Body of pancreas (tissue), 4 donors: ENCODE data around the gene BRAF. TPM values are rescaled to one million over a fixed set of nuclear protein-coding genes. Genes with fewer than 3 reads are reported as not detected.

ENCODE experiments used
- ATAC-seq: fragments of 150-250 bp; one replicate; pipeline ENCODE4 v1.9.1; 2016
- DNase-seq, 4 donors: peaks; one replicate each; pipeline ENCODE4 v3.0.0-alpha.2; 2019
- H3K27ac ChIP-seq, 4 donors: fragments of 200-600 bp; sonication (generic); 1 replicate in 3 of 4; 2 replicates in 1 of 4; pipeline versions ENCODE4 v1.5.1 to v1.6.1; 2016 to 2019; ENCODE audit warnings: mild to moderate bottlenecking in 1 of 4, mixed read lengths in 1 of 4, moderate library complexity in 1 of 4
- H3K27me3 ChIP-seq, 2 donors: fragments of 200-600 bp; sonication (generic); one replicate each; pipeline ENCODE4 v1.6.0; 2016; ENCODE audit warnings: mild to moderate bottlenecking in 1 of 2
- H3K36me3 ChIP-seq, 2 donors: fragments of 200-600 bp; sonication (generic); replicated peaks in 1 of 2; 2 replicates each; pipeline ENCODE4 v1.5.1; 2016; ENCODE audit warnings: low read depth in 2 of 2; ENCODE audit not compliant: insufficient read depth in 1 of 2
- H3K4me1 ChIP-seq: fragments of 200-600 bp; sonication (generic); one replicate; pipeline ENCODE4 v1.6.0; 2016
- H3K4me3 ChIP-seq, 2 donors: fragments of 200-600 bp; sonication (generic); 1 replicate in 1 of 2; 2 replicates in 1 of 2; pipeline ENCODE4 v1.5.1; 2016 to 2019
- H3K9me3 ChIP-seq, 3 donors: fragments of 200-600 bp; sonication (generic); 1 replicate in 2 of 3; 2 replicates in 1 of 3; pipeline ENCODE4 v1.5.1; 2016
- POLR2A ChIP-seq, 3 donors: fragments of 450-650 bp; IDR thresholded peaks; one replicate each; pipeline ENCODE4 v1.6.1; 2016; ENCODE audit warnings: antibody characterized with exemption in 3 of 3, mild to moderate bottlenecking in 2 of 3
- WGBS, 2 donors: methylation state at CpG; one replicate each; pipeline ENCODE4 v1.1.5; 2017; 5-methylcytosine and 5-hydroxymethylcytosine counted together
- intact Hi-C: fragments of 100-400 bp; cut with DNase I; formaldehyde crosslinking; loops from one replicate; pipeline ENCODE4 v1.15.1; 2023
- total RNA-seq, 2 donors: library from RNA; depleted of rRNA; stranded (reverse); fragments of >200 nt; gene quantifications; one replicate each; pipeline ENCODE4 v1.1.0, GENCODE V29; 2016
- TF ChIP-seq, protein P1 (sequence below), 7 experiments: fragments of 450-650 bp in 4 of 7; fragments of 200-600 bp in 3 of 7; sonication (generic) in 3 of 7; IDR thresholded peaks; one replicate each; pipeline ENCODE4 v1.5.1; 2016 to 2019; ENCODE audit warnings: antibody characterized with exemption in 7 of 7

BRAF gene
- total RNA-seq, 2 donors from 2014 or later = 41.9 to 51.1 TPM

DNA sequence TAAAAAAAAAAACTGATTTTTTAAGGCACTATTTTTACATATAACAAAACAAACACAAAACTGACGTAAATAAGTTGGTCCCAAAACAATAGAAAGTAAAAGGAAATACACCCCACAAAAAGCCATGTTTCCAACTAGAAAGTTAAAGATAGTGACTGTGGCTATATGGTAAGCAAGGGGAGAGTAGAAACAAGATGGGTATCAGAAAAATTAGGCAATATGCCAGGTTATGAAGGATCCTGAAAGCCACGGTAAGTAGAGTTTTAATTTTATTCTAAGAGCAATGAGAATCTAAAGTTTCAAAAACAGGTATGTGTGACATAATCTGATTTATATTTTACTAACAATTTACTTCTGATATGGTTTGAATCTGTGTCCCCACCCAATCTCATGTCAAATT lies 61.5 kb downstream of the BRAF start:
- ATAC-seq = no peak

DNA sequence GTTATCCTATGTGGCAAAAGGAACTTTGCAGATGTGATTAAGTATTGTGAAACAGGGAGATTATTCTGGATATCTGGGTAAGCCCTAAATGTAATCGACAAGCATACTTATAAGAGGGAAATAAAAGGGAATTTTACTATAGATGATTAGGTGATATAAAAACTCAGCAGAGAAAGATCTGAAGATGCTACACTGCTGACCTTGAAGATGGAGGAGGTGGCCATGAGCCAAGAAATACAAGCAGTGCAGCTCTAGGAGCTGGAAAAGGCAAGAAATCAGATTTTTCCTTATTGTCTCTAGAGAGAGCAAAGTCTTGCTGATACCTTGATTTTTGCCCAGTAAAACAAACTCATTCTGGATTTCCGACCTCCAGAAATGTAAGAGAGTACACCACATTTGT lies 67.7 kb downstream of the BRAF start:
- ATAC-seq (no peak), DNase-seq (no peak)
- H3K27ac ChIP-seq = no peak overlapping the region
- 78 to 81% methylated on average over 2 of the region's 2 CpGs for WGBS, 2 donors
- TF ChIP-seq, protein P1, sequence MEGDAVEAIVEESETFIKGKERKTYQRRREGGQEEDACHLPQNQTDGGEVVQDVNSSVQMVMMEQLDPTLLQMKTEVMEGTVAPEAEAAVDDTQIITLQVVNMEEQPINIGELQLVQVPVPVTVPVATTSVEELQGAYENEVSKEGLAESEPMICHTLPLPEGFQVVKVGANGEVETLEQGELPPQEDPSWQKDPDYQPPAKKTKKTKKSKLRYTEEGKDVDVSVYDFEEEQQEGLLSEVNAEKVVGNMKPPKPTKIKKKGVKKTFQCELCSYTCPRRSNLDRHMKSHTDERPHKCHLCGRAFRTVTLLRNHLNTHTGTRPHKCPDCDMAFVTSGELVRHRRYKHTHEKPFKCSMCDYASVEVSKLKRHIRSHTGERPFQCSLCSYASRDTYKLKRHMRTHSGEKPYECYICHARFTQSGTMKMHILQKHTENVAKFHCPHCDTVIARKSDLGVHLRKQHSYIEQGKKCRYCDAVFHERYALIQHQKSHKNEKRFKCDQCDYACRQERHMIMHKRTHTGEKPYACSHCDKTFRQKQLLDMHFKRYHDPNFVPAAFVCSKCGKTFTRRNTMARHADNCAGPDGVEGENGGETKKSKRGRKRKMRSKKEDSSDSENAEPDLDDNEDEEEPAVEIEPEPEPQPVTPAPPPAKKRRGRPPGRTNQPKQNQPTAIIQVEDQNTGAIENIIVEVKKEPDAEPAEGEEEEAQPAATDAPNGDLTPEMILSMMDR (IDR thresholded peaks at IDR 0.05) = no peak
- TF ChIP-seq POLR2A (IDR thresholded peaks at IDR 0.05) = no peak
- H3K4me1 ChIP-seq = no peaks in the 10 kb centered on the region
- no peaks in the 10 kb centered on the region for H3K27me3 ChIP-seq
- no peaks in the 10 kb centered on the region for H3K36me3 ChIP-seq
- no peak overlapping the region for H3K4me3 ChIP-seq
- H3K9me3 ChIP-seq = no peaks in the 10 kb centered on the region
- intact Hi-C loops = no loop called here

More for the DNA sequence above, 61.5 kb downstream of the BRAF start:
- no peak for DNase-seq
- H3K27ac ChIP-seq = no peak overlapping the region
- H3K9me3 ChIP-seq = no peaks in the 10 kb centered on the region
- intact Hi-C loops = no loop called here
- H3K27me3 ChIP-seq = no peaks in the 10 kb centered on the region
- no peak for TF ChIP-seq POLR2A (IDR thresholded peaks at IDR 0.05)
- TF ChIP-seq, protein P1 (IDR thresholded peaks at IDR 0.05) = no peak
- H3K36me3 ChIP-seq = no peaks in the 10 kb centered on the region
- 91 to 94% methylated on average over 2 of the region's 2 CpGs for WGBS, 2 donors
- no peaks in the 10 kb centered on the region for H3K4me1 ChIP-seq
- H3K4me3 ChIP-seq = no peak overlapping the region

DNA sequence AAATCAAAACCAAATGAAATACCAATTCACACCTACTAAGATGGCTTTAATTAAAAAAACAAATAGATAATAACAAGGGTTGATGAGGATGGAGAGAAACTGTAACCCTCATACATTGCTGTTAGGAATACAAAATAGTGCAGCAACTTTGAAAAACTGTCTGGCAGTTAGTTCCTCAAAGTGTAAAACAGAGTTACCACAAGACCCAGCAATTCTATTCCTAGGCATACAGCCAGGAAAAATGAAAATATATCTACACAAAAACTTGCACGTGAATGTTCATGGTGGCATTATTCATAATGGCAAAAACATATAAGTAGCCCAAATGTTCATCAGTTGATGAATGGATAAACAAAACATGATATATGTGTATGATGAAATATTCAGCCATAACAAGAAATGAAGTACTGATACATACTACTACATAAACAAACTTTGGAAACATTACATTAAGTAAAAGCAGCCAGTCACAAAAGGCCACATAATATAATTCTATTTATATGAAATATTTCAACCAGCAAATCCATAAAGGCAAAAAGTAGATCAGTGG lies 83.5 kb downstream of the BRAF start:
- Histone ChIP-seq H3K27me3 (no peaks in the 10 kb centered on the region), H3K36me3 (no peaks in the 10 kb centered on the region), H3K27ac (no peak overlapping the region), H3K4me1 (no peaks in the 10 kb centered on the region), H3K9me3 (no peaks in the 10 kb centered on the region), H3K4me3 (no peak overlapping the region)
- intact Hi-C loops = no loop called here
- TF ChIP-seq, protein P1 (IDR thresholded peaks at IDR 0.05) = no peak
- no peak for TF ChIP-seq POLR2A (IDR thresholded peaks at IDR 0.05)
- WGBS, 2 donors = 53 to 62% methylated on average over 1 of the region's 1 CpG
- DNase-seq = no peak
- ATAC-seq = no peak

DNA sequence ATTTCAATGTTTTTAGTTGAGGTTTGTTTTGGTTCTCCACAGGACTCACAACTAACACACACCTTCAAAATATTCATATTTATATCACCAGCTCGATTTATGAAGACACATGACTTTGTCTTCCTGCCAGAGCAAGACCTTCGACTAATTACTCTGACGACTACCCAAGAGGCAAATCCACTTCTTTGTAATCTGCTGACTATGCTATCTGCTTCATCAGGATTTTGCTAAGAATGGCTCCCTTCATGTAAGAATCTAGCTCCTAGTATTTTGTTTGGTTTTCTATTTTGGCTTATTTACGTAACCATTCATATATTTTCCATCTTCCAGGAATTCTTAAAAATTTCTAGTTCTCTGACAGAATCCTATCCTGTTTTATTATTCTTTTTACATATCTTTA lies 93.0 kb downstream of the BRAF start:
- H3K27me3 ChIP-seq = no peaks in the 10 kb centered on the region
- no peaks in the 10 kb centered on the region for H3K4me1 ChIP-seq
- intact Hi-C loops = no loop called here
- 94 to 95% methylated on average over 4 of the region's 4 CpGs for WGBS, 2 donors
- ATAC-seq = no peak
- H3K4me3 ChIP-seq = no peak overlapping the region
- TF ChIP-seq POLR2A (IDR thresholded peaks at IDR 0.05) = no peak
- TF ChIP-seq, protein P1 (IDR thresholded peaks at IDR 0.05) = no peak
- H3K9me3 ChIP-seq = no peaks in the 10 kb centered on the region
- H3K27ac ChIP-seq = no peak overlapping the region
- DNase-seq = no peak
- no peaks in the 10 kb centered on the region for H3K36me3 ChIP-seq

DNA sequence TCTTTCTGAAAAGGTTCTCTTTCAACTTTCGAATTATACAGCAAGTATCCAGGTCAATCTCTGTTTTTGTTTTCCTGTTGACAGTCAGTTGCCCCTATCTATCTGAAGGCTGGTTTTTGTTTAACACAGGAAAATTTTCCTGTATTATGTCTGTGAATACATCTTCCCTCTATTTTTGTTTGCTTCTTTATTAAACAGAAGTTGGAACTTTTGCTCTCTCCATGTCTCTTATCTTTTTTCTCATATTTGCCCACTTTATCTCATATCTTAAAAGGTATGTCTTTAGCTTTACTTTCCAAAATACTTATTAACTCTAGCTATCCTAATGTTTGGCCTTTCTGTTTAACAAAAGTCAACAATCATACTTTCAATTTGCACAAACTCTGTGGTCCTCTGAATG lies 95.0 kb downstream of the BRAF start:
- Histone ChIP-seq H3K9me3 (no peaks in the 10 kb centered on the region), H3K4me3 (no peak overlapping the region), H3K27me3 (no peaks in the 10 kb centered on the region), H3K27ac (no peak overlapping the region), H3K36me3 (no peaks in the 10 kb centered on the region), H3K4me1 (no peaks in the 10 kb centered on the region)
- ATAC-seq (no peak), DNase-seq (no peak)
- intact Hi-C loops = no loop called here
- WGBS, 2 donors = 72 to 78% methylated on average over 1 of the region's 1 CpG
- TF ChIP-seq, protein P1 (IDR thresholded peaks at IDR 0.05) = no peak
- TF ChIP-seq POLR2A (IDR thresholded peaks at IDR 0.05) = no peak
